Endothelial cell of umbilical vein (primary cell): ENCODE measurements around the gene XPOT. TPM values are rescaled to one million over a fixed set of nuclear protein-coding genes. Genes with fewer than 3 reads are reported as not detected.

Experiments
- BruUV-seq: library from RNA; stranded (reverse); fragments of 400-500 nt; replicated peaks from 2 replicates; lab custom pipeline; 2021; lab: Mats Ljungman, UMichigan
- CTCF ChIA-PET: fragments of 300-600, 350-600 bp; sonication (Branson Sonifier 250); formaldehyde crosslinking; loops from one replicate; lab custom pipeline; 2021; ENCODE audit warnings: antibody characterized with exemption, inconsistent platforms; lab: Charles Lee
- POLR2A ChIA-PET: fragments of 300-600, 350-600 bp; sonication (Branson Sonifier 250); formaldehyde crosslinking; loops from one replicate; lab custom pipeline; 2021; ENCODE audit warnings: antibody characterized with exemption, inconsistent platforms; lab: Charles Lee
- DNase-seq: peaks from one replicate; pipeline ENCODE4 v3.0.0-alpha.2; 2011; ENCODE audit warnings: low read depth, low spot score
- FAIRE-seq: peaks from 2 replicates; lab custom pipeline; 2011; peaks lifted over from hg19 to GRCh38; lab: Jason Lieb, UNC
- H2AFZ ChIP-seq: 2 replicates; pipeline ENCODE4 v1.6.0; 2012; ENCODE audit warnings: low read depth, low read length, control low read depth, inconsistent platforms
- H3K27ac ChIP-seq: 2 replicates; pipeline ENCODE4 v1.5.1; 2011; ENCODE audit warnings: low read depth, mild to moderate bottlenecking, control low read depth, low read length, moderate library complexity; ENCODE audit not compliant: insufficient read depth
- H3K27me3 ChIP-seq, 2 experiments: 2 replicates each; pipeline versions ENCODE4 v1.6.0 to v1.6.1; 2011; ENCODE audit warnings: low read length in 2 of 2, mixed read lengths in 1 of 2; ENCODE audit not compliant: control insufficient read depth in 2 of 2, insufficient read depth in 2 of 2
- H3K36me3 ChIP-seq, 2 experiments: 2 replicates in 1 of 2; 3 replicates in 1 of 2; pipeline ENCODE4 v1.5.1; 2011; ENCODE audit warnings: low read length in 2 of 2, mild to moderate bottlenecking in 1 of 2, moderate library complexity in 1 of 2; ENCODE audit not compliant: control insufficient read depth in 2 of 2, insufficient read depth in 2 of 2; ENCODE audit errors: extremely low read depth in 1 of 2
- H3K4me1 ChIP-seq: 3 replicates; pipeline ENCODE4 v1.5.1; 2011; ENCODE audit warnings: mild to moderate bottlenecking, low read length; ENCODE audit not compliant: control insufficient read depth, insufficient read depth; ENCODE audit errors: extremely low read depth
- H3K4me2 ChIP-seq: 2 replicates; pipeline ENCODE4 v1.6.1; 2011; ENCODE audit warnings: low read length, control low read depth, mixed read lengths; ENCODE audit not compliant: insufficient read depth
- H3K4me3 ChIP-seq, 3 experiments: fragments of 200-600 bp in 1 of 3; sonication (generic), shearing (Covaris generic) in 1 of 3; replicated peaks in 1 of 3; 2 replicates each; pipeline ENCODE4 v1.5.1; 2011 to 2016; ENCODE audit warnings: control low read depth in 3 of 3, low read length in 3 of 3, mild to moderate bottlenecking in 2 of 3, inconsistent platforms in 1 of 3, low read depth in 1 of 3, moderate library complexity in 1 of 3; ENCODE audit not compliant: insufficient read depth in 1 of 3
- H3K79me2 ChIP-seq: 2 replicates; pipeline ENCODE4 v1.6.0; 2012; ENCODE audit warnings: low read length, inconsistent platforms; ENCODE audit not compliant: control insufficient read depth, insufficient read depth
- H3K9ac ChIP-seq: replicated peaks from 2 replicates; pipeline ENCODE3; 2011; ENCODE audit warnings: low read length, control low read depth; ENCODE audit not compliant: insufficient read depth; ENCODE audit errors: extremely low read depth
- H3K9me1 ChIP-seq: replicated peaks from 3 replicates; pipeline ENCODE4 v1.6.0; 2011; ENCODE audit warnings: mild to moderate bottlenecking, low read length; ENCODE audit not compliant: control insufficient read depth, insufficient read depth; ENCODE audit errors: extremely low read depth
- H3K9me3 ChIP-seq: replicated peaks from 2 replicates; pipeline ENCODE4 v1.5.1; 2012; ENCODE audit warnings: low read length, inconsistent platforms; ENCODE audit not compliant: control insufficient read depth, insufficient read depth
- H4K20me1 ChIP-seq: replicated peaks from 2 replicates; pipeline ENCODE3; 2011; ENCODE audit warnings: mild to moderate bottlenecking, low read length; ENCODE audit not compliant: control insufficient read depth, insufficient read depth; ENCODE audit errors: extremely low read depth
- CTCF ChIP-seq, 2 donors: IDR thresholded peaks; 1 replicate in 1 of 2; 2 replicates in 1 of 2; pipeline ENCODE4 v1.5.1; 2011; ENCODE audit warnings: low read length in 2 of 2, mild to moderate bottlenecking in 2 of 2, moderate library complexity in 2 of 2, control low read depth in 1 of 2, inconsistent platforms in 1 of 2, low read depth in 1 of 2; ENCODE audit not compliant: insufficient read depth in 1 of 2; ENCODE audit errors: extremely low read depth in 1 of 2
- EZH2 ChIP-seq: IDR thresholded peaks from 2 replicates; pipeline ENCODE4 v1.6.1; 2012; ENCODE audit warnings: borderline replicate concordance, low read depth, mild to moderate bottlenecking, moderate library complexity, low read length, inconsistent platforms; ENCODE audit not compliant: severe bottlenecking
- FOS ChIP-seq: IDR thresholded peaks from 2 replicates; pipeline ENCODE4 v1.6.1; 2011; ENCODE audit warnings: mild to moderate bottlenecking, low read length, moderate library complexity, borderline replicate concordance; ENCODE audit not compliant: insufficient read depth
- GATA2 ChIP-seq: IDR thresholded peaks from 2 replicates; pipeline ENCODE4 v1.7.0; 2011; ENCODE audit warnings: low read depth, mild to moderate bottlenecking, moderate library complexity, mixed read lengths, low read length; ENCODE audit not compliant: insufficient read length, insufficient read depth
- JUN ChIP-seq: IDR thresholded peaks from 2 replicates; pipeline ENCODE4 v1.6.1; 2011; ENCODE audit warnings: borderline replicate concordance, low read depth; ENCODE audit not compliant: insufficient read length, insufficient read depth
- MAX ChIP-seq: IDR thresholded peaks from 2 replicates; pipeline ENCODE4 v1.6.1; 2011; ENCODE audit not compliant: insufficient read depth, insufficient read length
- MYC ChIP-seq: IDR thresholded peaks from one replicate; pipeline ENCODE4 v1.6.1; 2011; ENCODE audit warnings: mild to moderate bottlenecking, low read depth, low read length
- POLR2A ChIP-seq: IDR thresholded peaks from 2 replicates; pipeline ENCODE4 v1.6.1; 2012; ENCODE audit warnings: low read depth, mild to moderate bottlenecking, control low read depth, low read length
- POLR2AphosphoS5 ChIP-seq: IDR thresholded peaks from 2 replicates; pipeline ENCODE4 v1.6.1; 2012; ENCODE audit warnings: low read depth, mild to moderate bottlenecking, control low read depth, low read length, moderate library complexity; ENCODE audit not compliant: insufficient read depth
- dilution Hi-C: fragments of 300-500 bp; cut with MboI; formaldehyde crosslinking; loops from one replicate; pipeline ENCODE4 v1.15.0; 2019; ENCODE audit warnings: low sequenced_read_pairs; ENCODE audit not compliant: extremely low pct_ligation_motif_present
- intact Hi-C: fragments of 100-400 bp; cut with micrococcal nuclease; formaldehyde crosslinking; loops from one replicate; pipeline ENCODE4 v1.10.0; 2022
- polyA plus RNA-seq, 4 experiments: library from polyadenylated mRNA; depleted of rRNA in 3 of 4; stranded (reverse) in 3 of 4; unstranded in 1 of 4; fragments of >200 nt; gene quantifications; 2 replicates each; pipeline versions ENCODE4 v1.2.1 to v1.2.3, GENCODE V29; 2011 to 2012; ENCODE audit warnings: missing spikeins in 1 of 4
- total RNA-seq: library from RNA; stranded (reverse); gene quantifications from 2 replicates; pipeline ENCODE4 v1.2.3, GENCODE V29; 2021

The XPOT gene
- total and polyA plus RNA-seq, 2 donors (not counting 3 experiments of a cell fraction or from before 2014, with no cell fraction given), result 21.9 to 88.9 TPM

- Histone ChIP-seq H3K9me3 (no peaks in the 10 kb centered on the region), H2AFZ (no peak overlapping the region), H3K9ac (no peak overlapping the region), H3K9me1 (no peaks in the 10 kb centered on the region), H3K79me2 (no peaks in the 10 kb centered on the region), H3K4me1 (no peaks in the 10 kb centered on the region), H3K4me3 (no peak overlapping the region), H3K27me3 (no peaks in the 10 kb centered on the region), H4K20me1 (no peaks in the 10 kb centered on the region), H3K27ac (no peak overlapping the region), H3K36me3 (peaks cover 5 to 20% of the 10 kb centered on the region in 2 experiments), H3K4me2 (no peak overlapping the region)
- TF ChIP-seq FOS (no peak), POLR2A (no peak), POLR2AphosphoS5 (no peak), JUN (no peak), EZH2 (no peak), CTCF (IDR thresholded peaks at IDR 0.05; ENCODE audit: extremely low read depth in 1 of 2, insufficient read depth in 1 of 2, low read depth in 1 of 2, low read length in 2 of 2) (no peak), GATA2 (no peak), MAX (no peak), MYC (no peak)
- DNase-seq (no peak), FAIRE-seq (no peak)
- dilution Hi-C loops (no loop called here), intact Hi-C loops (no loop called here)
- CTCF ChIA-PET, result interaction anchor here (1.0 to 2.0 kb wide), 3 partner anchors 9 to 203 kb away, joined by 3 to 7 read pairs (median 4); no protein-coding TSS in a partner anchor
- POLR2A ChIA-PET, result no interaction called here
- BruUV-seq, result no TSS peak
Measured at GRCh38 chr12:64494998-64495729, 91.0 kb downstream of the XPOT start.
